ENCODE measurements around the gene DND1. TPM values are rescaled to one million over a fixed set of nuclear protein-coding genes. Genes with fewer than 3 reads are reported as not detected.

The DND1 gene
- polyA plus RNA-seq, 3 donors: 2.3 TPM; not detected in 2

DNA sequence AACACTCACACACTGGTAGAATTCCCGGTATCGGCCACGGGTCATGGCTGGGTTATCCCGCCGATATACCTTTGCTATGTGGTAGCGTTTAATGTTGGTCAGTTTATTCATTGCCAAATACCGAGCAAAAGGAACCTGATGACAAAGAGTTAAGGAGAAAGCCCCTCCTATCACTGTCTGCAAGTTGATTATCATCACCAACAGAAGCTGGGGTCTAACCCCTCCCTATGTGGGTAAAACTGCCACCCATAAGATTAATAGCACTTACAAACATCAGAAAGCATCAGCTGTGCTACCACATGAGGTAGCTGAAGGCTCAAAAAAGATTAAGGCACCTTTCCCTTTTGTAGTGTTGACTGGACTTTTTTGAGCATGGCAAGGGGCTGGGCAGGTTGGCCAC is 5.6 kb upstream of the DND1 start:
- H3K4me3 ChIP-seq (replicated peaks in 1 of 3; ENCODE audit: low read depth in 2 of 3, low read length in 3 of 3): no peak overlapping the region
- H4K20me1 ChIP-seq (ENCODE audit: insufficient read depth, low read length): no peaks in the 10 kb centered on the region
- H3K9me3 ChIP-seq (replicated peaks in 1 of 2; ENCODE audit: control insufficient read depth in 1 of 2, insufficient read depth in 1 of 2, low read length in 2 of 2): no peaks in the 10 kb centered on the region
- peaks cover 0 to 2% (median 0%) of the 10 kb centered on the region in 3 donors for H3K27me3 Mint-ChIP-seq (ENCODE audit: low read depth in 3 of 3)
- H3K36me3 Mint-ChIP-seq: peaks cover 76 to 93% of the 10 kb centered on the region in 2 donors
- H3K36me3 ChIP-seq (replicated peaks in 1 of 2; ENCODE audit: control insufficient read depth in 1 of 2, insufficient read depth in 2 of 2, low read length in 2 of 2): peaks cover 85 to 91% of the 10 kb centered on the region in 2 donors
- H3K4me1 Mint-ChIP-seq: no peaks in the 10 kb centered on the region
- H3K27ac Mint-ChIP-seq: peak overlapping the region in 1 of 7 donors; percentile 76
- H3K27me3 ChIP-seq (ENCODE audit: control insufficient read depth in 2 of 2, insufficient read depth in 2 of 2, low read length in 2 of 2): no peaks in the 10 kb centered on the region
- no peak overlapping the region for H3K4me2 ChIP-seq (replicated peaks; ENCODE audit: extremely low read depth, low read length, poor library complexity, severe bottlenecking)
- intact Hi-C loops (cut with micrococcal nuclease): no loop called here
- no peaks in the 10 kb centered on the region for H3K79me2 ChIP-seq (ENCODE audit: insufficient read depth, low read length)
- no peak overlapping the region for H3K4me3 Mint-ChIP-seq
- H3K27ac ChIP-seq (ENCODE audit: low read depth in 1 of 2, low read length in 2 of 2): no peak overlapping the region
- TF ChIP-seq, protein P1, sequence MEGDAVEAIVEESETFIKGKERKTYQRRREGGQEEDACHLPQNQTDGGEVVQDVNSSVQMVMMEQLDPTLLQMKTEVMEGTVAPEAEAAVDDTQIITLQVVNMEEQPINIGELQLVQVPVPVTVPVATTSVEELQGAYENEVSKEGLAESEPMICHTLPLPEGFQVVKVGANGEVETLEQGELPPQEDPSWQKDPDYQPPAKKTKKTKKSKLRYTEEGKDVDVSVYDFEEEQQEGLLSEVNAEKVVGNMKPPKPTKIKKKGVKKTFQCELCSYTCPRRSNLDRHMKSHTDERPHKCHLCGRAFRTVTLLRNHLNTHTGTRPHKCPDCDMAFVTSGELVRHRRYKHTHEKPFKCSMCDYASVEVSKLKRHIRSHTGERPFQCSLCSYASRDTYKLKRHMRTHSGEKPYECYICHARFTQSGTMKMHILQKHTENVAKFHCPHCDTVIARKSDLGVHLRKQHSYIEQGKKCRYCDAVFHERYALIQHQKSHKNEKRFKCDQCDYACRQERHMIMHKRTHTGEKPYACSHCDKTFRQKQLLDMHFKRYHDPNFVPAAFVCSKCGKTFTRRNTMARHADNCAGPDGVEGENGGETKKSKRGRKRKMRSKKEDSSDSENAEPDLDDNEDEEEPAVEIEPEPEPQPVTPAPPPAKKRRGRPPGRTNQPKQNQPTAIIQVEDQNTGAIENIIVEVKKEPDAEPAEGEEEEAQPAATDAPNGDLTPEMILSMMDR (IDR thresholded peaks at IDR 0.05): no peak
- H3K4me1 ChIP-seq (ENCODE audit: control insufficient read depth in 1 of 2, insufficient read depth in 2 of 2, low read length in 2 of 2): no peaks in the 10 kb centered on the region
- no peaks in the 10 kb centered on the region for H3K9me3 Mint-ChIP-seq
- DNase-seq: no peak
- WGBS (ENCODE audit: insufficient coverage): no CpG with 5 or more reads among the region's 7 CpGs
- no peak overlapping the region for H3K9ac ChIP-seq (ENCODE audit: insufficient read depth, low read length, poor library complexity, severe bottlenecking)
- H2AFZ ChIP-seq (ENCODE audit: insufficient read depth, low read depth, low read length, poor library complexity, severe bottlenecking): no peak overlapping the region

DNA sequence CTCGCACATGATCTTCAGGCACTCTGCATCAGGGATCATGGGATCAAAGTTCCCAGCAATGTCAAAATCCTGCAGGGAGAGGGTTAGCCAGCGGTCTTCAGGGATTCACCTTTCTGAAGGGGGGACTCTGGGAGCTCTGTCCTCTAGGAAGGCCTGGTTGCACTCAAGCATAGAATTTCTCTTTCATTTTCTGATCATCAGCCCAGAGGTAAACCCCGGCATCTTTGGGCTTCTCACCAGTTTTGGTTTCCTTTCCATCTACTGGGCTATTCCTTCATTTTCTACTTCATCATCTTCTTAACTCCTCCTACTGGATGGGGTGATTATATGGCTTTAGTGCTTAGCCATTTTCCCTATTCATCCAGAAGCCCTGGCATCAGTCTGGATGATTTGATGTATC is 4.6 kb upstream of the DND1 start:
- no peaks in the 10 kb centered on the region for H3K4me1 ChIP-seq (ENCODE audit: control insufficient read depth in 1 of 2, insufficient read depth in 2 of 2, low read length in 2 of 2)
- no peak overlapping the region for H2AFZ ChIP-seq (ENCODE audit: insufficient read depth, low read depth, low read length, poor library complexity, severe bottlenecking)
- H3K27ac Mint-ChIP-seq: peak overlapping the region in 2 of 7 donors; percentile 4 to 19
- peaks cover 0 to 2% (median 0%) of the 10 kb centered on the region in 3 donors for H3K27me3 Mint-ChIP-seq (ENCODE audit: low read depth in 3 of 3)
- peaks cover 86 to 92% of the 10 kb centered on the region in 2 donors for H3K36me3 ChIP-seq (replicated peaks in 1 of 2; ENCODE audit: control insufficient read depth in 1 of 2, insufficient read depth in 2 of 2, low read length in 2 of 2)
- no peak overlapping the region for H3K9ac ChIP-seq (ENCODE audit: insufficient read depth, low read length, poor library complexity, severe bottlenecking)
- no peak overlapping the region for H3K4me2 ChIP-seq (replicated peaks; ENCODE audit: extremely low read depth, low read length, poor library complexity, severe bottlenecking)
- H4K20me1 ChIP-seq (ENCODE audit: insufficient read depth, low read length): no peaks in the 10 kb centered on the region
- no peaks in the 10 kb centered on the region for H3K79me2 ChIP-seq (ENCODE audit: insufficient read depth, low read length)
- no peaks in the 10 kb centered on the region for H3K9me3 Mint-ChIP-seq
- H3K36me3 Mint-ChIP-seq: peaks cover 74 to 93% of the 10 kb centered on the region in 2 donors
- H3K27me3 ChIP-seq (ENCODE audit: control insufficient read depth in 2 of 2, insufficient read depth in 2 of 2, low read length in 2 of 2): no peaks in the 10 kb centered on the region
- H3K4me1 Mint-ChIP-seq: no peaks in the 10 kb centered on the region
- H3K27ac ChIP-seq (ENCODE audit: low read depth in 1 of 2, low read length in 2 of 2): no peak overlapping the region
- DNase-seq: no peak
- no peak overlapping the region for H3K4me3 Mint-ChIP-seq
- intact Hi-C loops (cut with micrococcal nuclease): no loop called here
- TF ChIP-seq, protein P1 (IDR thresholded peaks at IDR 0.05): no peak
- WGBS (ENCODE audit: insufficient coverage): 100% methylated on average over 2 of the region's 3 CpGs
- H3K4me3 ChIP-seq (replicated peaks in 1 of 3; ENCODE audit: low read depth in 2 of 3, low read length in 3 of 3): no peak overlapping the region
- no peaks in the 10 kb centered on the region for H3K9me3 ChIP-seq (replicated peaks in 1 of 2; ENCODE audit: control insufficient read depth in 1 of 2, insufficient read depth in 1 of 2, low read length in 2 of 2)

All from CD14-positive monocyte (primary cell).